ENCODE measurements around the gene SAMD8.

SAMD8 gene

DNA sequence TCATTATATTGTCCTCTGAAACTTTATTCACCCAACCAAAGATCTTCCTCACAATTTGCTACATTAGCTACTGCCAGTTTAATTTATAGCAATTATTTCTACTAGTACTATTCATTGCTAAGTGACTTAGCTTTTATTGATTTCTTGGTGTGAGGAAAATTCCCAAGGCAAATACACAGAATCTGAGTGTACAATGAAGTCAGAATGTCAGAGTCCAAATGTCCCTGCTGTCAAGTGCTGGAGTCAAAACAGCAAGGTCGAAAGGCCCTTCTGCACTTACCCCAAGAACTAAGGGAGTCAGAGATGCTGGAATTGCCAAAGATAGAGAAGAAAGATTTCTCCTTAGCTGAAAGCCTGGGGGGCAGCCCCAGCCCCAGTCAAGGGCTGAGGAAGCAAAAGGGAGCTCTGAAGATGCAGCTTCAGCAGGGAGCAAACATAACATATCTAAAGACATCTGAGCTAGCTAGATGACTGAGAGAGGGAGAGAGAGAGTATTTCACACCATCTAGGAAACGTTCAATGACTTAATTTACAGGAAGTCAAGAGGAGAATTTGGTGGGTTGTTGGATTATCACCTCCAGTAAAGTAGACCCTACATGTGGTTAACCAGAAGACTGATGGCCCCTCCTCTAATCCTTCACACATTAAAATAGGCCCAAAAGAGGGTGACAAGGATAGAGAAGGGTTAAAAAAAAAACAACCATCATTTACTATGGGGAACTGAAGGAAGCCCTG lies 36.6 kb upstream of the SAMD8 start:
- DNase-seq (ENCODE audit: insufficient read length, low spot score) (no peak), FAIRE-seq (no peak)
- TF ChIP-seq POLR2A (IDR thresholded peaks at IDR 0.05; ENCODE audit: low read depth, low read length) = no peak

GRCh38 chr10:75076348-75076747 lies 35.1 kb upstream of the SAMD8 start:
- TF ChIP-seq POLR2A (IDR thresholded peaks at IDR 0.05; ENCODE audit: low read depth, low read length) = no peak
- FAIRE-seq = no peak
- no peak for DNase-seq (ENCODE audit: insufficient read length, low spot score)

- FAIRE-seq (no peak), DNase-seq (ENCODE audit: insufficient read length, low spot score) (no peak)
- no peak for TF ChIP-seq POLR2A (IDR thresholded peaks at IDR 0.05; ENCODE audit: low read depth, low read length)
Observed at GRCh38 chr10:75079436-75080083, 31.9 kb upstream of the SAMD8 start.

DNA sequence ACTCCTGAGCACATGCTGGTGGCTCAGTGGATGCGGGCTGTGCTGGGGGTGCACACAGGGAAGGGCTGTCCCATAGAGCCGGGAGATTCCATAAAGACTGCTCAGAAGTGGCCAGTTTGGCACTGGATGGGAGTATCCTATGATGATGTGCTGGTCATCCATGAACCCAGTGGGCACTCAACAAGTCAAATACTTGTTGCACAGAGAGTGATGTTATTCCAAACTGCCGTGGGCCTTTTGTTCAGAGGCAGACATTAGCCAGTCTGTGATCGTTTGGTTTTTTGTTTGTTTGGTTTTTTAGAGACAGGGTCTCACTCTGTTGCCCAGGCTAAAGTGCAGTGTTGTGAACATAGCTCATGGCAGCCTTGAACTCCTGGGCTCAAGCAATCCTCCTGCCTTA lies 30.9 kb upstream of the SAMD8 start:
- no peak for DNase-seq (ENCODE audit: insufficient read length, low spot score)
- no peak for TF ChIP-seq POLR2A (IDR thresholded peaks at IDR 0.05; ENCODE audit: low read depth, low read length)
- FAIRE-seq = no peak

DNA sequence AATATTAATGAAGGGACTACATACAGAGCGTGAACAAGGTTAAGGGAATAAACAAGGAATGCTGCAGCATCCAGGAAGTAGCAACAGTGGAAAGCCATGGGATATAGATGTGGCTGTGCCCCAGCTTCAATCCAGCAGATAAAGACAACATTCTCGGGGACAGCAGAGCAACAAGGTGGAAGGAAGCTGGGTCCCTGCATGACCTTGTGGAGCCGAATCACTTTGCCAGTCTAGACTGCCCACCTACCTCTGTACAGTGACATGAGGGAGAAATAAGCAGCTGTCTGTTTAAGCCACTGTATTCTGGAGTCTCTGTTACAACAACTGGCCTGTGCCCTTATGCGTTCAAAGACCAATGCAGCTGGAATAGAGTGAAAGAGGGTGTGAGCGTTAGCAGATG lies 30.1 kb upstream of the SAMD8 start:
- FAIRE-seq = no peak
- TF ChIP-seq POLR2A (IDR thresholded peaks at IDR 0.05; ENCODE audit: low read depth, low read length) = no peak
- no peak for DNase-seq (ENCODE audit: insufficient read length, low spot score)

- FAIRE-seq (no peak), DNase-seq (ENCODE audit: insufficient read length, low spot score) (no peak)
- TF ChIP-seq POLR2A (IDR thresholded peaks at IDR 0.05; ENCODE audit: low read depth, low read length) = no peak
Observed at GRCh38 chr10:75083972-75084833, 27.3 kb upstream of the SAMD8 start.

GRCh38 chr10:75084834-75085384 lies 26.5 kb upstream of the SAMD8 start:
- TF ChIP-seq POLR2A (IDR thresholded peaks at IDR 0.05; ENCODE audit: low read depth, low read length) = no peak
- DNase-seq (ENCODE audit: insufficient read length, low spot score) (no peak), FAIRE-seq (no peak)

GRCh38 chr10:75086278-75086934 lies 25.1 kb upstream of the SAMD8 start:
- FAIRE-seq (no peak), DNase-seq (ENCODE audit: insufficient read length, low spot score) (no peak)
- TF ChIP-seq POLR2A (IDR thresholded peaks at IDR 0.05; ENCODE audit: low read depth, low read length) = no peak

GRCh38 chr10:75088640-75089039 lies 22.8 kb upstream of the SAMD8 start:
- TF ChIP-seq POLR2A (IDR thresholded peaks at IDR 0.05; ENCODE audit: low read depth, low read length) = no peak
- FAIRE-seq (no peak), DNase-seq (ENCODE audit: insufficient read length, low spot score) (no peak)

GRCh38 chr10:75089634-75090033 lies 21.8 kb upstream of the SAMD8 start:
- no peak for DNase-seq (ENCODE audit: insufficient read length, low spot score)
- no peak for TF ChIP-seq POLR2A (IDR thresholded peaks at IDR 0.05; ENCODE audit: low read depth, low read length)
- no peak for FAIRE-seq

DNA sequence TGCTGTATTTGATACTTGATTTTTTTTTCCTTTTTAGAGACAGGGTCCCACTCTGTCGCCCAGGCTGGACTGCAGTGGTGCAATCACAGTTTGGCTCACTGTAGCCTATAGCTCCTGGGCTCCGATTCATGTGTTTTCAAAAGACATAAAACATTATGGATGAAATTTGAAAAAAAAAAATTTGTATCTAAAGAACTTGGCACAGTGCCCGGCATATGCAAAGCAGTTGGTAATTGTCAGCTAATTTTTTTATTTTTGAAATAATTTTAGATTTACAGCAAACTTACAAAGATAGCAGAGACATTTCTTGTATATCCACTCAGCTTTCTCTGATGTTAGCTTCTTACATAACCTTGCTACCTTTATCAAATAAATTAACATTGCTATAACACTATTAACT lies 20.3 kb upstream of the SAMD8 start:
- no peak for TF ChIP-seq POLR2A (IDR thresholded peaks at IDR 0.05; ENCODE audit: low read depth, low read length)
- no peak for FAIRE-seq

DNA sequence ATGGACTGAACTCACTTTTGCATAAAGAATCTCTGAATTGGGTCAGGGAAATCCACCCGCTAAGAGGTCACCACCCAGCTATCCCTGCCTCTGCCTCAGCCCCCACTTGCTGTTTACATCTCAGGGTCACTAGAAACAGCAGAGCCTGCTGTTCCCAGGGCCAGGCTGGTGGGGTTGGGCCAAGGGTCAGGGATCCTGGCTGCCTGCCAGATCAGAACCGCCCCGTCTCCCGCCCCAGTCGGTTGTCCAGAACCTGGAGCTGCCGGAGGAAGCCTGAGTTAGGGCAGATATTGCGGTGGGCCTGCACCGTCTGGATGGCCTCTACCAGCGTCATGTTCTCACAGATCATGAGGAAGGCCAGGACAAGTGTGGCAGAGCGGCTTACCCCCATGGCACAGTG lies 17.0 kb upstream of the SAMD8 start:
- FAIRE-seq (no peak), DNase-seq (ENCODE audit: insufficient read length, low spot score) (no peak)
- TF ChIP-seq POLR2A (IDR thresholded peaks at IDR 0.05; ENCODE audit: low read depth, low read length) = no peak

More for the DNA sequence above, 20.3 kb upstream of the SAMD8 start:
- no peak for DNase-seq (ENCODE audit: insufficient read length, low spot score)

DNA sequence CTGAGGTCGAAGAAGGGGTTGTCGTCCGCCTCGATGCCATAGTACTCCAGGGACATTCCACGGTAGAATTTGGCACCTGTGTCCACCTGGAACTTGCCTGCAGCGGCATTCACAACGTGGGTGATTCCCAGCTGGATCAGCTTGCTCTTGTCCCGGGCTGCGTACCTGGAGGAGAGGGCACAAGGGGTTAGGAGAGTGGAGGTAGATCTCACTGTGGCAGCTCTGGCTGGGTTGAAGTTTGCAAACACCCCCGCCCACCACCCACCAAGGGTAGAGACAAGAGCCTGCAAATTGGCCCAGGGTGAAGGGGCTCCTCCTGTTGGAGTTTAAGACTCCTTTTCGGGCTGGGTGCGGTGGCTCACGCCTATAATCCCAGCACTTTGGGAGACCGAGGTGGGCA lies 15.8 kb upstream of the SAMD8 start:
- no peak for TF ChIP-seq POLR2A (IDR thresholded peaks at IDR 0.05; ENCODE audit: low read depth, low read length)
- FAIRE-seq (no peak), DNase-seq (ENCODE audit: insufficient read length, low spot score) (no peak)

DNA sequence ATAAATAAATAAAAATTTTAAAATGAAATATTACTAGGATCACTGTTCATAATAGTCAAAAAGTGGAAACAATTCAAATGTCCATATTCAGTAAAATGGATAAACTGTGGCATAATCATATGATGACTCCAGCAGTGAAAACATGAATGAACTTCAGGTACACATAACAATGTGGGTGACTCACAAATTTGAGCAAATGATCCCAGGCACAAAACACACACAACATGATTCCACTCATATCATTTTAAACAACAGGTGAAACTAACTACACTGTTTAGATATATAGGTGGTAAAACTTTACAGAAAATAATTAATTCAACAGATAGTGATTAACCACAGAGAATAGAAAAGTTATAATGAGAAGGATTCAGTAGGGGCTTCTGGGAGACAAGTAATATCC lies 14.7 kb upstream of the SAMD8 start:
- TF ChIP-seq POLR2A (IDR thresholded peaks at IDR 0.05; ENCODE audit: low read depth, low read length) = no peak
- FAIRE-seq (no peak), DNase-seq (ENCODE audit: insufficient read length, low spot score) (no peak)

Data from H54 (cell line).